C4-2B (cell line): ENCODE measurements around the gene ZNF195.

Experiments used
- CTCF ChIP-seq: fragments of 450-650 bp; conservative IDR thresholded peaks from 2 replicates; pipeline ENCODE4 v1.5.1; 2017; ENCODE audit warnings: mild to moderate bottlenecking
- ZFX ChIP-seq: fragments of 450-650 bp; IDR thresholded peaks from 2 replicates; pipeline ENCODE4 v1.6.1; 2017

- TF ChIP-seq CTCF (no peak), ZFX (no peak)
Measured at GRCh38 chr11:3345736-3346135, 33.2 kb downstream of the ZNF195 start.
